PFSK-1 (cell line): ENCODE results near the gene BRCA2.

Source experiments
- POLR2AphosphoS5 ChIP-seq: IDR thresholded peaks from 2 replicates; pipeline ENCODE4 v1.6.1; 2012; ENCODE audit warnings: low read depth, mild to moderate bottlenecking, control low read depth, low read length, moderate library complexity
- TAF1 ChIP-seq: IDR thresholded peaks from 2 replicates; pipeline ENCODE4 v1.6.1; 2012; ENCODE audit warnings: low read length, control low read depth, borderline replicate concordance; ENCODE audit not compliant: insufficient read depth
- TF ChIP-seq, protein P1 (sequence below), 2 experiments: IDR thresholded peaks; 2 replicates each; pipeline versions ENCODE4 v1.6.1 to v1.8.0; 2011 to 2012; ENCODE audit warnings: low read depth in 2 of 2, low read length in 2 of 2, control low read depth in 1 of 2, inconsistent platforms in 1 of 2, mild to moderate bottlenecking in 1 of 2, moderate library complexity in 1 of 2; ENCODE audit not compliant: insufficient read depth in 1 of 2

DNA sequence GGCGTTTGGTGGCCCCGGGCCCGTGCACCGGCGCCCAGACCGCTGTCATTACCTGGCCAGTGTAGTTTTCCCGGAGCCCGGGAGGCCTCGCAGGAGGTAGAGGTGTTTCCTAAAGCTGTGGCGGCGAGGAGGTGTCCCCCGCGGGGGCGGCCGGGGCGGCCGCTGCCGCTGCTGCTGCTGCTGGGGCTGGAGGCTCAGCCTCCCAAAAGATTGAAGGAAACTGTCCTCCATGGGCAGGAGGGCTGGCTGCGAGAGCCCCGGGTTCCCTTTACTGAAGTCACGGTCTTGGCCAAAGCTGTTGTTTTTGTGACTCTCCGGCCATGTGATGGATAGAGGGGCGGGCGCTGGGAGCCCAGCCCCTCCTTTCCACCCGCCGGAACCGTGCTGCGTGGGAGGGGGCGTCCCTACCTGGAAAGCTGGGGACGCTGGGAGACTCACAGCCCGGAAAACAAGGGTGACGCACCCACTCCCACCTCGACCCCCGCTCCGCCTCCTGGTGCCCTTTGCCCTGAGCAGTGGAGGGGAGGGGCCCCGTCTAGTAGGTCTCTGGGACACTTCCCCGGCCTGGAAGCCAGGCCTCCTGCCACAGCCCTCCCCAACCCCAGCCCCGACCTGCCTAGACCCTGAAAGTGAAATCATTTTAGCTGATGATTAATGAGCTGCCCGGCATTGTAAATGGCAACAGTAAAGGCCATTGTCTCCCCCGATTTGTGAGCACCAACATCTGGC lies 112.7 kb downstream of the BRCA2 start, which contains the start of gene N4BP2L1:
- TF ChIP-seq TAF1, result no peak
- no peak for TF ChIP-seq POLR2AphosphoS5
- TF ChIP-seq, protein P1, sequence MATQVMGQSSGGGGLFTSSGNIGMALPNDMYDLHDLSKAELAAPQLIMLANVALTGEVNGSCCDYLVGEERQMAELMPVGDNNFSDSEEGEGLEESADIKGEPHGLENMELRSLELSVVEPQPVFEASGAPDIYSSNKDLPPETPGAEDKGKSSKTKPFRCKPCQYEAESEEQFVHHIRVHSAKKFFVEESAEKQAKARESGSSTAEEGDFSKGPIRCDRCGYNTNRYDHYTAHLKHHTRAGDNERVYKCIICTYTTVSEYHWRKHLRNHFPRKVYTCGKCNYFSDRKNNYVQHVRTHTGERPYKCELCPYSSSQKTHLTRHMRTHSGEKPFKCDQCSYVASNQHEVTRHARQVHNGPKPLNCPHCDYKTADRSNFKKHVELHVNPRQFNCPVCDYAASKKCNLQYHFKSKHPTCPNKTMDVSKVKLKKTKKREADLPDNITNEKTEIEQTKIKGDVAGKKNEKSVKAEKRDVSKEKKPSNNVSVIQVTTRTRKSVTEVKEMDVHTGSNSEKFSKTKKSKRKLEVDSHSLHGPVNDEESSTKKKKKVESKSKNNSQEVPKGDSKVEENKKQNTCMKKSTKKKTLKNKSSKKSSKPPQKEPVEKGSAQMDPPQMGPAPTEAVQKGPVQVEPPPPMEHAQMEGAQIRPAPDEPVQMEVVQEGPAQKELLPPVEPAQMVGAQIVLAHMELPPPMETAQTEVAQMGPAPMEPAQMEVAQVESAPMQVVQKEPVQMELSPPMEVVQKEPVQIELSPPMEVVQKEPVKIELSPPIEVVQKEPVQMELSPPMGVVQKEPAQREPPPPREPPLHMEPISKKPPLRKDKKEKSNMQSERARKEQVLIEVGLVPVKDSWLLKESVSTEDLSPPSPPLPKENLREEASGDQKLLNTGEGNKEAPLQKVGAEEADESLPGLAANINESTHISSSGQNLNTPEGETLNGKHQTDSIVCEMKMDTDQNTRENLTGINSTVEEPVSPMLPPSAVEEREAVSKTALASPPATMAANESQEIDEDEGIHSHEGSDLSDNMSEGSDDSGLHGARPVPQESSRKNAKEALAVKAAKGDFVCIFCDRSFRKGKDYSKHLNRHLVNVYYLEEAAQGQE (IDR thresholded peaks at IDR 0.05; ENCODE audit: insufficient read depth in 1 of 2, low read depth in 2 of 2, low read length in 2 of 2), result no peak
